Measurements from ENCODE around the gene WNT10A.

WNT10A gene

GRCh38 chr2:218878926-218879761 is 1.5 kb upstream of the WNT10A start:
- peak; percentile 14 for DNase-seq

GRCh38 chr2:218879776-218880101 is 913 bp upstream of the WNT10A start:
- no peak for DNase-seq

GRCh38 chr2:218880859-218881594 is 375 bp downstream of the WNT10A start:
- DNase-seq = no peak

GRCh38 chr2:218881744-218882460 is 1.2 kb downstream of the WNT10A start:
- no peak for DNase-seq

- DNase-seq = no peak
Measured at GRCh38 chr2:218882461-218882816, 1.8 kb downstream of the WNT10A start.

- no peak for DNase-seq
Measured at GRCh38 chr2:218882866-218883366, 2.3 kb downstream of the WNT10A start.

GRCh38 chr2:218883491-218884490 is 3.1 kb downstream of the WNT10A start:
- DNase-seq = no peak

GRCh38 chr2:218884519-218884918 is 3.9 kb downstream of the WNT10A start:
- DNase-seq = no peak

- no peak for DNase-seq
Measured at GRCh38 chr2:218885981-218886947, 5.6 kb downstream of the WNT10A start.

- DNase-seq = no peak
Measured at GRCh38 chr2:218887079-218887478, 6.4 kb downstream of the WNT10A start.

GRCh38 chr2:218888341-218888740 is 7.7 kb downstream of the WNT10A start:
- no peak for DNase-seq

GRCh38 chr2:218889937-218890336 is 9.3 kb downstream of the WNT10A start:
- no peak for DNase-seq

- no peak for DNase-seq
Measured at GRCh38 chr2:218890369-218890768, 9.7 kb downstream of the WNT10A start.

GRCh38 chr2:218891275-218892135 is 10.9 kb downstream of the WNT10A start:
- DNase-seq = no peak

GRCh38 chr2:218892693-218893348 is 12.2 kb downstream of the WNT10A start:
- peak; percentile 16 for DNase-seq

GRCh38 chr2:218893349-218894150 is 12.9 kb downstream of the WNT10A start:
- no peak for DNase-seq

- no peak for DNase-seq
Measured at GRCh38 chr2:218894151-218894879, 13.7 kb downstream of the WNT10A start.

- no peak for DNase-seq
Measured at GRCh38 chr2:218894880-218895157, 14.2 kb downstream of the WNT10A start.
